NCI-H748 treated with DMSO at 0.1 percent for 48 hours (cell line): ENCODE results near the gene PPP2R5E.

Experiments used
- DNase-seq: peaks from one replicate; lab custom pipeline; 2025; lab: John Stamatoyannopoulos, UW

PPP2R5E gene

GRCh38 chr14:63517354-63517753 is 25.8 kb downstream of the PPP2R5E start:
- DNase-seq, result no peak

- DNase-seq, result no peak
Observed at GRCh38 chr14:63515240-63515639, 27.9 kb downstream of the PPP2R5E start.

DNA sequence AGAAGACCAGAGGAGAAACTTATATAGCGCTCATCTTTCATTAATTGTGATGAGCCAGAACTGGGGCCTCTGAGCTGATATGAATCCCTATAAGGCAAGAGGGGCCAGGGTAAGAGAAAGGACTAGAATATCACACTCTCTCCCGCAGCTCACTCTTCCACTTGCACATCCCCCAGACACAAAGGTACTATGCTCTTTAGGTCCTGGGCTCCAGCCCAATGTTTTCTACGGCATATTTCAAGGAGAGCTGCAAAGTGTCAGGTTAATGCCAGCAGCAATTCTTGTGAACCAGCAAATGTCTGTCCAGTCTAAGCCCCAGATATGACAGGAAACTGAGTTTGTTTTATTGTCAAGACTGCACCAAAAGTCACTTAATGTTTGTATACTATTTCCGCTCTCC is 29.4 kb downstream of the PPP2R5E start:
- no peak for DNase-seq

DNA sequence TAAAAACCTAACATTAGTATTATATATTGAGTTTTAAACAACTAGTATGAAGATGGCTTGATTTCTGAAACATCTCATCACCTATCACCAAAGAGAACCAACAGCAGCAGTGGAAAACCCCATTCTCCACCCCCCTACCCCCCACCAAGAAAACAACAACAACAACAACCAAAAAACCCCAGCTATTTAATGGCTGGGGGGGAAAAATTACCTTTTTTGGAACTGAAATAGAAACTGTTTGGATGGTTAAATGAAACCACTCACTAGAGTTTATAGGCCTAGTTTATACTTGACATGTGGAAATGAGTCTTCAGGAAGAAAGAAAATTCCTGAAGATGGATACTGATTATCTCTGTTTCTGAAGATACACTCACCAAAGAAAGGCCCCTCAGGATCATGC is 30.3 kb downstream of the PPP2R5E start:
- DNase-seq, result no peak

DNA sequence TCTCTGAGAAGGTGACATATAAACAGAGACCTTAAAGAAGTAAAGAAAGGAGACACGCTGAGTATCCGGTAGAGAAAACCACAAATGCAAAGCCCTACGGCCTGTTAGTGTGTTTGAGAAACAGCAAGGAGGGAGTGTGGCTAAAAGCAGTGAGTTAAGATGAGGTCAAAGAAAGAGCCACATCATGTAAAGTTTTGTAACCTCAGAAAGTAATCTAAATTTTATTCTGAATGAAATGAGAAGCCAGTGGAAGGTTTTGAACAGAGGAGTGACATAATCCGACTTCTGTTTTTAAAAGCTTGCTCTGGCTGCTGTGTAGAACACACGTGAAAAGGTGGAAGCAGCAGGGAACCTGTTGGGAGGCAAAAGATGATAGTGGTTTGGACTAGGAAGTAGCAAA is 32.6 kb downstream of the PPP2R5E start:
- DNase-seq, result no peak

DNA sequence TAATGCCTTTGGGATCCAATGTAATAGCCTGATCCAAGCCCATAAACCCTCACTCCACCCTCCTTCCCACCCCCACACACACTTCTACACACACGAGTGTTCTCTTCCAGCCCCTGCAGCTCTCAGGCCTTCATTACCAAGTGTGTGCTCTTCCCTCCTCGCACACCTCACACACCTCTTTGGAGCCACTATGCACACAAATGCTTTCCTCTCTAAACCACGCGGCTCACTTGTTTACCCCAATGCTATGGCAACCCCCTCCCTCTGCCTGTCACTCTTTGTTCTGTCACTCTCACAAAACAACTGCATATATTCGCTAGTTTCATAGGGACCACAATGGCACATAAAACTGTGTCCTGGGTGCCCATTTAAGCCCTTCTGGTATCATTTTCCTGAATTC is 35.1 kb downstream of the PPP2R5E start:
- DNase-seq, result peak; percentile 72

DNA sequence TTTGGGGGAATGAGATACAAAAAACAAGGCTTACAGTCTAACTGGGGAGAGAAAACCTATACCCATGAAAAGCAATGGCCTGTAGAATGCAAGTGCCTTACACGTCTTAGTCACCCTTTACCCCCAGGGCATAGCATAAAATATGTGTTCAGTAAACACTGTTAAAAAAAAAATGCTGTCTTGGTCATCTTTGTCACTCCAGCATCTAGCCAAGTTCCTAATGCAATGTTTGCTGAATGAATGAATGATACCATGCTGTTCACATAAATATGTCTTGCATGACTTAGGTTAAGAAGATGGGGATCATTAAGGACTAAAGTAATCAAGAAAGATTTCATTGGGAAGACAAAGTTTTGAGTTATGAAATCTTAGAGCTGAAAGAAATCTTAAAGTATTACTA is 38.5 kb downstream of the PPP2R5E start:
- no peak for DNase-seq

GRCh38 chr14:63501429-63501828 is 41.7 kb downstream of the PPP2R5E start:
- DNase-seq, result no peak

DNA sequence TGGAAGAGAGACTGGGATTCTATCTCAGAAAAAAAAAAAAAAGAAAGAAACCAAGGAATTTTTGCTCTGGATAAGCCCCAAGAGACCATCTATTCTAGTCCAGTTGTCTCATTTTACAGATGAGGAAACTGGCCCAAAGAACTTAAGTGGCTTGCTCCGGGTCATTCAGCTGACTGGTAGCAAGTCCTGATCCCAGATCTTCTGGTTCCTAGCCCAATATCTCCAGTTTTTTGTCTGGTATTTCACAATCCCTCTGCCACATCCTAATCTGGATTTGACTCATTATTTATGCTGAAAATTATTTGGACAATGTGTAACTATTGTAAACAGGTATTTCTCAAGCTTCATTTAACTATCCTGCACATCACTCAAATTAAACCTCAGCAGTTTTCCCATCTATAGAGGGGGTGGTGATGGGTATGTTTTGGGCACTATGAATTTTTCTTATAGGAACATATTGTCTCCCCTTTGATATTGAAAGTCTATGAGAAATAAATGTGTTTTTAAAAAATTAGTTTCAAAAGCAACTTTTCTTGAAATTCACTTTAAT is 43.4 kb downstream of the PPP2R5E start:
- no peak for DNase-seq

- DNase-seq, result no peak
Observed at GRCh38 chr14:63496837-63497400, 46.3 kb downstream of the PPP2R5E start.

- DNase-seq, result no peak
Observed at GRCh38 chr14:63493246-63493645, 49.9 kb downstream of the PPP2R5E start.

DNA sequence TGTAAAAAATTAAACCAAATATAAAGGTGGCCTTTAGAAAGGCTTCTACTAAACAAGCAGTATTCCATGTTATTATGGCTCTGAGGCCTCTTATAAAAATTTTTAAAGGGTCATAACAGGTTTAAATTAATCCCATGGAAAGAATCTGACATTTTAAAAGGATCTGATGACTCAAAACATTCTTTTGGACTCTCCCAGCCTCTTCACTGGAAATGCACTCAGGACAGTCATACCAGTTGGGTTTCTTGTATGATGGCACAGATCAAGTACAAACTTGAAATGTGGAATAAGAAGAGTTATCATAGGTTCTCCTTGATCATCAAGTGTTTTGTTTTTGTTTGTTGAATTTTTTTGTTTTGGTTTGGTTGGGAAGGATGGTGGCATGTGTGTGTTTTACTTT is 50.8 kb downstream of the PPP2R5E start:
- DNase-seq, result no peak

- no peak for DNase-seq
Observed at GRCh38 chr14:63487724-63488123, 55.5 kb downstream of the PPP2R5E start.

- DNase-seq, result no peak
Observed at GRCh38 chr14:63486738-63487137, 56.4 kb downstream of the PPP2R5E start.

DNA sequence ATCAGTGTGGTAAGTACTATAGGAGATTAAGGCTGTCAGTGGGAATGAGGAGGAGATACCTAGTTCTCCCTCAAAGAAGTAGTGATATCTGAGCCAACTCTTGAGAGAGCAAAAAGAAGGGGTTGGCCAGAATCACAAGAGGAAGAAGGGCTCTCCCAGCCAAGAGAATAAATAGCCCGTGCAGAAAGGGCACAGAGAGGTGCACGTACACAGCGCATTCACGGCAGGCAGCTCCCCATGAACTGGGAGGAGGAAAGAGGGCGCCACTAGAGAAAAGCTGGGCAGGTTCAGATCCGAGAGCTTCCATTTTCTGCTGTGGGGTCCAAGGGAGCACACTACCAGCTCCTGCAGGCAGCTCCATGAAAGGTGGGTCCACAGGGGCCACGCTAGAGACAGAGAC is 59.9 kb downstream of the PPP2R5E start:
- DNase-seq, result no peak

GRCh38 chr14:63480599-63480998 is 62.6 kb downstream of the PPP2R5E start:
- no peak for DNase-seq

GRCh38 chr14:63478437-63478852 is 64.7 kb downstream of the PPP2R5E start:
- DNase-seq, result no peak

DNA sequence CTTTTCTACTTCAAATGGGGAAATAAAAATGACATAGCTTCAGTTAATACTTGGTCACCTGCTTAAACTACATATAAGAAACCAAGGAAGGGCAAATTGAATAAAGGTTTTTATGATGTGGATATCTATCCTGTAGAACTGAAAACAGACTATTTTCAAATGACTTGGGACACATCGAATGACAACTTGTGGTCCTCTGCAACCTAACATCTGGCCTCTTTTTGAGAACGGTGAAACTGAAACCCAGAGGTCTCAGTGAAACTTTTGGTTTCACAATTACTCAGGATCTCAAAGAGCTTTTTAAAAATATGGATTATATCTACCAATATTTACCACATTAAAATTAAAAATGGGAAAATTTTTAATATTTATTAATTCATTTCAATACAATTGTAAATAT is 65.2 kb downstream of the PPP2R5E start:
- DNase-seq, result no peak

GRCh38 chr14:63477556-63477955 is 65.6 kb downstream of the PPP2R5E start:
- DNase-seq, result no peak

GRCh38 chr14:63475761-63476160 is 67.4 kb downstream of the PPP2R5E start:
- DNase-seq, result no peak

DNA sequence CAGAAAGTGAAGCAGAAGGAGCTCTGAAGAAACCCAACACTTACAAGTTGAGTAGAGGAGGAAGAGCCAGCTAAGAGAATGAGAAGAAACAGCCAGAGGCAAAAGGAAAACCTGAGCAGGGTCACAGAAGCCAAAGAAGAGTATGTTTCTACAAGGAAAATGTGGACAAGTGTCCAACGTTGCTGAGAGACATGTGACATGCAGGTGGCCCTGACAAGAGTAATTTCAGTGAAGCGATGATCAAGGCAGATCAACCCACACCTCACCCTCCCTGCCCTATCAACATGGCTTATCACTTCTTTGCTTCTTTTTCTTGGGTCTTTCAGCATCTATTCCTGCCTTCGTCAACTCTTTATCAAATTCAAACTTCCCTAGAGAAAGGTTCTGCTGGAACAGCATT is 68.3 kb downstream of the PPP2R5E start:
- DNase-seq, result no peak

- no peak for DNase-seq
Observed at GRCh38 chr14:63474111-63474510, 69.1 kb downstream of the PPP2R5E start.

GRCh38 chr14:63472986-63473788 is 70.0 kb downstream of the PPP2R5E start:
- no peak for DNase-seq
